Liver (tissue), 9 donors: ENCODE data around the gene SPDYC. TPM values are rescaled to one million over a fixed set of nuclear protein-coding genes. Genes with fewer than 3 reads are reported as not detected.

Experiments used
- DNase-seq: peaks from one replicate; pipeline ENCODE4 v3.0.0-alpha.2; 2017; ENCODE audit warnings: low spot score
- H3K27ac ChIP-seq, 2 donors: one replicate each; pipeline ENCODE4 v1.7.0; 2013; ENCODE audit warnings: inconsistent platforms in 2 of 2, low read length in 2 of 2, control low read depth in 1 of 2, low read depth in 1 of 2, mild to moderate bottlenecking in 1 of 2
- H3K27me3 ChIP-seq, 4 donors: one replicate each; pipeline versions ENCODE4 v1.6.1 to v1.7.0; 2013; ENCODE audit warnings: low read length in 3 of 4, inconsistent platforms in 1 of 4, mild to moderate bottlenecking in 1 of 4, moderate library complexity in 1 of 4; ENCODE audit not compliant: control insufficient read depth in 4 of 4, insufficient read depth in 4 of 4
- H3K36me3 ChIP-seq, 4 donors: one replicate each; pipeline versions ENCODE4 v1.6.1 to v1.7.0; 2013; ENCODE audit warnings: low read length in 3 of 4, mild to moderate bottlenecking in 3 of 4, low read depth in 1 of 4, moderate library complexity in 1 of 4; ENCODE audit not compliant: control insufficient read depth in 4 of 4, insufficient read depth in 3 of 4
- H3K4me1 ChIP-seq, 4 donors: one replicate each; pipeline versions ENCODE4 v1.6.1 to v1.7.0; 2013; ENCODE audit warnings: low read length in 3 of 4, mild to moderate bottlenecking in 3 of 4, moderate library complexity in 1 of 4; ENCODE audit not compliant: control insufficient read depth in 4 of 4, insufficient read depth in 4 of 4
- H3K4me3 ChIP-seq, 3 donors: one replicate each; pipeline versions ENCODE4 v1.6.1 to v1.7.0; 2013; ENCODE audit warnings: low read length in 3 of 3, control low read depth in 1 of 3, low read depth in 1 of 3, mild to moderate bottlenecking in 1 of 3
- H3K9ac ChIP-seq, 2 donors: one replicate each; pipeline ENCODE4 v1.7.0; 2013; ENCODE audit warnings: low read length in 2 of 2, mild to moderate bottlenecking in 2 of 2, moderate library complexity in 2 of 2, control low read depth in 1 of 2, low read depth in 1 of 2
- H3K9me3 ChIP-seq, 4 donors: one replicate each; pipeline versions ENCODE4 v1.6.1 to v1.7.0; 2013; ENCODE audit warnings: low read length in 3 of 4; ENCODE audit not compliant: control insufficient read depth in 4 of 4
- EGR1 ChIP-seq, 2 donors: IDR thresholded peaks; 2 replicates each; pipeline ENCODE4 v1.6.1; 2016 to 2018; ENCODE audit warnings: antibody characterized with exemption in 2 of 2, low read depth in 2 of 2
- JUND ChIP-seq, 2 donors: IDR thresholded peaks; 2 replicates each; pipeline ENCODE4 v1.6.1; 2016; ENCODE audit warnings: antibody characterized with exemption in 2 of 2
- RAD21 ChIP-seq, 2 donors: IDR thresholded peaks; 2 replicates each; pipeline ENCODE4 v1.6.1; 2016; ENCODE audit warnings: antibody characterized with exemption in 2 of 2, mild to moderate bottlenecking in 2 of 2
- RXRA ChIP-seq, 2 donors: IDR thresholded peaks; 2 replicates each; pipeline ENCODE4 v1.6.1; 2017 to 2018; ENCODE audit warnings: antibody characterized with exemption in 2 of 2, mild to moderate bottlenecking in 1 of 2
- SP1 ChIP-seq: IDR thresholded peaks from 2 replicates; pipeline ENCODE4 v1.6.1; 2018; ENCODE audit warnings: antibody characterized with exemption, mild to moderate bottlenecking
- TAF1 ChIP-seq: conservative IDR thresholded peaks from 2 replicates; pipeline ENCODE4 v1.6.1; 2016; ENCODE audit warnings: antibody characterized with exemption, mild to moderate bottlenecking
- WGBS: extraction: QIAGEN DNeasy Blood & Tissue Kit; methylation state at CpG from one replicate; pipeline ENCODE4 v1.1.7; 2013; 5-methylcytosine and 5-hydroxymethylcytosine counted together
- polyA plus RNA-seq, 2 donors: library from polyadenylated mRNA; stranded (reverse) in 1 of 2; unstranded in 1 of 2; fragments of 200-250 nt in 1 of 2; fragments of >200 nt in 1 of 2; fragmentation: Nextera tagmentation in 1 of 2; extraction: Ambion mirVana in 1 of 2; gene quantifications; one replicate each; pipeline versions ENCODE4 v1.2.1 to v1.2.3, GENCODE V29; 2013 to 2015
- total RNA-seq, 2 donors: library from RNA; depleted of rRNA; stranded (reverse); fragments of >200 nt; gene quantifications; one replicate each; pipeline ENCODE4 v1.2.3, GENCODE V29; 2014
- TF ChIP-seq, protein P1 (sequence below): IDR thresholded peaks from 2 replicates; pipeline ENCODE4 v1.6.1; 2016; ENCODE audit warnings: antibody characterized with exemption
- TF ChIP-seq, protein P2 (sequence below): IDR thresholded peaks from 2 replicates; pipeline ENCODE4 v1.6.1; 2016; ENCODE audit warnings: antibody characterized with exemption
- TF ChIP-seq, protein P3 (sequence below): IDR thresholded peaks from 2 replicates; pipeline ENCODE4 v1.6.1; 2016; ENCODE audit warnings: antibody characterized with exemption, mild to moderate bottlenecking
- TF ChIP-seq, protein P4 (sequence below): fragments of 150-350 bp; IDR thresholded peaks from 2 replicates; pipeline ENCODE4 v1.5.1; 2017; ENCODE audit warnings: improper control_type of control experiment, low read depth, low read length; ENCODE audit not compliant: missing input control
- donor health status: healthy.
- donor health status: healthy.
- donor health status: healthy.
- donor health status: healthy.
- donor health status: healthy.

Gene SPDYC
- total and polyA plus RNA-seq, 4 donors, result 0.08 to 1.1 (median 0.52) TPM; not detected in 1

DNA sequence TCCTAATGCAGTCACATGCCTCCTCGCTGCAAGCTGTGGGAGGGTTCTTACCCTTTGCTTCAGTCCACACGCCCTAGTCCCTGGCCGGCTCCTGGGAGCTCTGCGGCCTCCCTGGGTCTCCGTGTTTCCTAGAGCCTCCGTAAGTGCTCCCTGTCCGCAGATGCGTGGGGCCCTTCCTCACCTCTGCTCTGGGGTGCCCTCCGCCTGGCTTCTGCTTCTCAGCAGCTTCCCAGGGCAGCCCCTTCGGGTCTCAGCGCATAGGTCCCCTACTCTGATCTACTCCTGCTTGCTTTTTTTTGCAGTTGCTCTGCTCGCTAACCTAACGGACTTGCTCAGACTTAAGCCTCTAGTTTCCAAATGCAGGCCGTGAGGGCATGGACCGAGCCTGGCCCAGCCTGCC, 34.1 kb downstream of the SPDYC start:
- H3K27ac ChIP-seq, result no peak overlapping the region
- WGBS, result 95% methylated on average over 15 of the region's 15 CpGs
- H3K4me1 ChIP-seq, result peaks cover 0 to 9% (median 0%) of the 10 kb centered on the region in 4 donors
- H3K36me3 ChIP-seq, result peaks cover 3 to 31% (median 17%) of the 10 kb centered on the region in 4 donors
- no peaks in the 10 kb centered on the region for H3K27me3 ChIP-seq
- no peaks in the 10 kb centered on the region for H3K9me3 ChIP-seq
- no peak for DNase-seq
- TF ChIP-seq, protein P1, sequence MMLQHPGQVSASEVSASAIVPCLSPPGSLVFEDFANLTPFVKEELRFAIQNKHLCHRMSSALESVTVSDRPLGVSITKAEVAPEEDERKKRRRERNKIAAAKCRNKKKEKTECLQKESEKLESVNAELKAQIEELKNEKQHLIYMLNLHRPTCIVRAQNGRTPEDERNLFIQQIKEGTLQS, result no peak
- TF ChIP-seq, protein P2, sequence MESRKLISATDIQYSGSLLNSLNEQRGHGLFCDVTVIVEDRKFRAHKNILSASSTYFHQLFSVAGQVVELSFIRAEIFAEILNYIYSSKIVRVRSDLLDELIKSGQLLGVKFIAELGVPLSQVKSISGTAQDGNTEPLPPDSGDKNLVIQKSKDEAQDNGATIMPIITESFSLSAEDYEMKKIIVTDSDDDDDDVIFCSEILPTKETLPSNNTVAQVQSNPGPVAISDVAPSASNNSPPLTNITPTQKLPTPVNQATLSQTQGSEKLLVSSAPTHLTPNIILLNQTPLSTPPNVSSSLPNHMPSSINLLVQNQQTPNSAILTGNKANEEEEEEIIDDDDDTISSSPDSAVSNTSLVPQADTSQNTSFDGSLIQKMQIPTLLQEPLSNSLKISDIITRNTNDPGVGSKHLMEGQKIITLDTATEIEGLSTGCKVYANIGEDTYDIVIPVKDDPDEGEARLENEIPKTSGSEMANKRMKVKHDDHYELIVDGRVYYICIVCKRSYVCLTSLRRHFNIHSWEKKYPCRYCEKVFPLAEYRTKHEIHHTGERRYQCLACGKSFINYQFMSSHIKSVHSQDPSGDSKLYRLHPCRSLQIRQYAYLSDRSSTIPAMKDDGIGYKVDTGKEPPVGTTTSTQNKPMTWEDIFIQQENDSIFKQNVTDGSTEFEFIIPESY, result no peak
- TF ChIP-seq TAF1 (no peak), SP1 (no peak), RXRA (IDR thresholded peaks at IDR 0.05) (no peak)
- no peak overlapping the region for H3K4me3 ChIP-seq
- H3K9ac ChIP-seq, result no peak overlapping the region

DNA sequence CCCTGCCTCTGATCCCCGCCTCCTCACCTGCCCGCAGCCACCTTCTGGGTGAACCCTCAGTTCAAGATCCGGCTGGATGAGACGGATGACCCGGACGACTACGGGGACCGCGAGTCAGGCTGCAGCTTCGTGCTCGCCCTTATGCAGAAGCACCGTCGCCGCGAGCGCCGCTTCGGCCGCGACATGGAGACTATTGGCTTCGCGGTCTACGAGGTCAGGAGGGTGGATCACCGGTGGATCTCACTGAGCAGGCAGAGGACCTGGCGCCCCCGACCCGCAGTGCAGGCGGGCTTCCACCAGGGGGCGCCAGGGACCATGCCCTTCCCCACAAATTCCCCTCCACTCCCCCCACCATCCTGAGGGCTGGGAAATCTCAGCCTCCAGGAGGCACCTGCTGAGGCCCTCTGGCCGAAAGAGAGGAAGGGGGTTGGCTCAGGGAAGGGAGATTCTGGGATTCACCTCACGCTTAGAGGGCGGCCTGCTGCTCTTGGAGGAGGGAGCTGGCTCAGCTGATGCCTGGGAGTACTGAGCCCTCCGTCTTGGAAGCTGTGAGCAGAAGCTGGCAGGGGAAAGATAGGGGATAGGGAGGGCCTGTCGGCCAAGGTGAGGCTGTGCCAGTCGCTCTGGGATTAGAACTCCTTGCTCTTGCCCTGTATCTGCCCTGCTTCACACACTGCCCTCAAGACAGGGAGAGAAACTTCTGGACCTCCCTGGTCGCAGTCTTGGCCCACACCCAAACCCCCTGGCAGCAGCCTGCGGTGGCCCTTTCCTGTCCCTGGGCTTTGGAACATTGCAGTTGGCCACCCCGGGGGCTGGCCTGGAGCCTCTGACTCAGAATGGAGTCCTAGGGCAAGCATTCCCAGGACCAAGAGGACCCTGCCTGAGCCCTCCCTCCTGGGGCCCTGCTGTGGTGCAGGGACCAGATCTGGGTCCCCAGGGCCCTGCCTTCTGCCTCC, 34.9 kb downstream of the SPDYC start:
- TF ChIP-seq RXRA (IDR thresholded peaks at IDR 0.05), result no peak
- TF ChIP-seq SP1, result no peak
- TF ChIP-seq, protein P3, sequence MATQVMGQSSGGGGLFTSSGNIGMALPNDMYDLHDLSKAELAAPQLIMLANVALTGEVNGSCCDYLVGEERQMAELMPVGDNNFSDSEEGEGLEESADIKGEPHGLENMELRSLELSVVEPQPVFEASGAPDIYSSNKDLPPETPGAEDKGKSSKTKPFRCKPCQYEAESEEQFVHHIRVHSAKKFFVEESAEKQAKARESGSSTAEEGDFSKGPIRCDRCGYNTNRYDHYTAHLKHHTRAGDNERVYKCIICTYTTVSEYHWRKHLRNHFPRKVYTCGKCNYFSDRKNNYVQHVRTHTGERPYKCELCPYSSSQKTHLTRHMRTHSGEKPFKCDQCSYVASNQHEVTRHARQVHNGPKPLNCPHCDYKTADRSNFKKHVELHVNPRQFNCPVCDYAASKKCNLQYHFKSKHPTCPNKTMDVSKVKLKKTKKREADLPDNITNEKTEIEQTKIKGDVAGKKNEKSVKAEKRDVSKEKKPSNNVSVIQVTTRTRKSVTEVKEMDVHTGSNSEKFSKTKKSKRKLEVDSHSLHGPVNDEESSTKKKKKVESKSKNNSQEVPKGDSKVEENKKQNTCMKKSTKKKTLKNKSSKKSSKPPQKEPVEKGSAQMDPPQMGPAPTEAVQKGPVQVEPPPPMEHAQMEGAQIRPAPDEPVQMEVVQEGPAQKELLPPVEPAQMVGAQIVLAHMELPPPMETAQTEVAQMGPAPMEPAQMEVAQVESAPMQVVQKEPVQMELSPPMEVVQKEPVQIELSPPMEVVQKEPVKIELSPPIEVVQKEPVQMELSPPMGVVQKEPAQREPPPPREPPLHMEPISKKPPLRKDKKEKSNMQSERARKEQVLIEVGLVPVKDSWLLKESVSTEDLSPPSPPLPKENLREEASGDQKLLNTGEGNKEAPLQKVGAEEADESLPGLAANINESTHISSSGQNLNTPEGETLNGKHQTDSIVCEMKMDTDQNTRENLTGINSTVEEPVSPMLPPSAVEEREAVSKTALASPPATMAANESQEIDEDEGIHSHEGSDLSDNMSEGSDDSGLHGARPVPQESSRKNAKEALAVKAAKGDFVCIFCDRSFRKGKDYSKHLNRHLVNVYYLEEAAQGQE, result no peak
- TF ChIP-seq, protein P4, sequence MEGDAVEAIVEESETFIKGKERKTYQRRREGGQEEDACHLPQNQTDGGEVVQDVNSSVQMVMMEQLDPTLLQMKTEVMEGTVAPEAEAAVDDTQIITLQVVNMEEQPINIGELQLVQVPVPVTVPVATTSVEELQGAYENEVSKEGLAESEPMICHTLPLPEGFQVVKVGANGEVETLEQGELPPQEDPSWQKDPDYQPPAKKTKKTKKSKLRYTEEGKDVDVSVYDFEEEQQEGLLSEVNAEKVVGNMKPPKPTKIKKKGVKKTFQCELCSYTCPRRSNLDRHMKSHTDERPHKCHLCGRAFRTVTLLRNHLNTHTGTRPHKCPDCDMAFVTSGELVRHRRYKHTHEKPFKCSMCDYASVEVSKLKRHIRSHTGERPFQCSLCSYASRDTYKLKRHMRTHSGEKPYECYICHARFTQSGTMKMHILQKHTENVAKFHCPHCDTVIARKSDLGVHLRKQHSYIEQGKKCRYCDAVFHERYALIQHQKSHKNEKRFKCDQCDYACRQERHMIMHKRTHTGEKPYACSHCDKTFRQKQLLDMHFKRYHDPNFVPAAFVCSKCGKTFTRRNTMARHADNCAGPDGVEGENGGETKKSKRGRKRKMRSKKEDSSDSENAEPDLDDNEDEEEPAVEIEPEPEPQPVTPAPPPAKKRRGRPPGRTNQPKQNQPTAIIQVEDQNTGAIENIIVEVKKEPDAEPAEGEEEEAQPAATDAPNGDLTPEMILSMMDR, result peak; percentile 83
- no peak for TF ChIP-seq EGR1 (IDR thresholded peaks at IDR 0.05; ENCODE audit: low read depth in 2 of 2)
- TF ChIP-seq JUND (IDR thresholded peaks at IDR 0.05), result no peak
- TF ChIP-seq RAD21 (IDR thresholded peaks at IDR 0.05), result peak; percentile 73 to 84
- H3K27ac ChIP-seq, result no peak overlapping the region
- H3K9ac ChIP-seq, result no peak overlapping the region
- H3K9me3 ChIP-seq, result no peaks in the 10 kb centered on the region
- H3K36me3 ChIP-seq, result peaks cover 3 to 31% (median 19%) of the 10 kb centered on the region in 4 donors
- DNase-seq, result peak; percentile 65
- H3K27me3 ChIP-seq, result no peaks in the 10 kb centered on the region
- H3K4me3 ChIP-seq, result no peak overlapping the region
- H3K4me1 ChIP-seq, result peaks cover 0 to 13% (median under 1%) of the 10 kb centered on the region in 4 donors
- WGBS, result 72% methylated on average over 38 of the region's 38 CpGs
